Measurements from ENCODE around the gene PTK7. TPM values are rescaled to one million over a fixed set of nuclear protein-coding genes. Genes with fewer than 3 reads are reported as not detected.

PTK7 gene
- total RNA-seq, 1 experiment from 2014 or later, result 165 TPM

DNA sequence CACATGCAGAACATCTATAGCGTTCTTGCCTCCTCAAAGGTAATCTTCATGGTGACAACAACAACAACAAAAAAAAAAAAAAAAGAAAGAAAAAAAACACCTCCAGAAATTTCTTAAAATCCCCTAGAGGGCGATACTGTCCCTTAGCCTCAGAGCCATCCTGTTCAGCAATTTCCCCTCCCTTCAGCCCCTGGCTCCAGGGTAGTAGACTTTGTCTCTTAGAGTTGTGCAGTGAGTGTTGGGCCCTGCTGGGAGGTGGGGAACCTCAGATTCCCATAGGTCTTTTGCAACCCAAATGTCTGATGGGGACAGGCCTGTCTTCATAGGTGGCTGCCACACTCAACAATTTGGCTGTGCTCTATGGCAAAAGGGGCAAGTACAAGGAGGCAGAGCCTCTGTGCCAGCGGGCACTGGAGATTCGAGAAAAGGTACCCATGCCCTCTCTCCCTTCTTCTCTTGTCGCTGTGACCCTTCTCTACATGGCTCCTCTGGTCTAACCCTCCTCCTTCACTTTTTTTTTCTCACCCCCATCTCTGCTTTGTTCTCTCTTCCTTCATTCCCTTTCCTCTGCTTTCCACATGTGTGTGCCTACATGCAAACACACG is 6.0 kb upstream of the PTK7 start (continued):
- TF ChIP-seq SP1 (CRISPR knock-in tag; conservative IDR thresholded peaks at IDR 0.05) (no peak), JAZF1 (CRISPR knock-in tag; IDR thresholded peaks at IDR 0.05) (no peak), MXD4 (CRISPR knock-in tag; IDR thresholded peaks at IDR 0.05; ENCODE audit: borderline replicate concordance) (no peak), RORB (CRISPR knock-in tag; IDR thresholded peaks at IDR 0.05) (no peak), ZNF121 (CRISPR knock-in tag; IDR thresholded peaks at IDR 0.05) (no peak), TEAD4 (CRISPR knock-in tag; IDR thresholded peaks at IDR 0.05) (no peak), ZNF423 (CRISPR knock-in tag; IDR thresholded peaks at IDR 0.05) (no peak), NFATC4 (CRISPR knock-in tag; IDR thresholded peaks at IDR 0.05) (no peak), ZNF219 (CRISPR knock-in tag; IDR thresholded peaks at IDR 0.05; ENCODE audit: borderline replicate concordance) (no peak)

DNA sequence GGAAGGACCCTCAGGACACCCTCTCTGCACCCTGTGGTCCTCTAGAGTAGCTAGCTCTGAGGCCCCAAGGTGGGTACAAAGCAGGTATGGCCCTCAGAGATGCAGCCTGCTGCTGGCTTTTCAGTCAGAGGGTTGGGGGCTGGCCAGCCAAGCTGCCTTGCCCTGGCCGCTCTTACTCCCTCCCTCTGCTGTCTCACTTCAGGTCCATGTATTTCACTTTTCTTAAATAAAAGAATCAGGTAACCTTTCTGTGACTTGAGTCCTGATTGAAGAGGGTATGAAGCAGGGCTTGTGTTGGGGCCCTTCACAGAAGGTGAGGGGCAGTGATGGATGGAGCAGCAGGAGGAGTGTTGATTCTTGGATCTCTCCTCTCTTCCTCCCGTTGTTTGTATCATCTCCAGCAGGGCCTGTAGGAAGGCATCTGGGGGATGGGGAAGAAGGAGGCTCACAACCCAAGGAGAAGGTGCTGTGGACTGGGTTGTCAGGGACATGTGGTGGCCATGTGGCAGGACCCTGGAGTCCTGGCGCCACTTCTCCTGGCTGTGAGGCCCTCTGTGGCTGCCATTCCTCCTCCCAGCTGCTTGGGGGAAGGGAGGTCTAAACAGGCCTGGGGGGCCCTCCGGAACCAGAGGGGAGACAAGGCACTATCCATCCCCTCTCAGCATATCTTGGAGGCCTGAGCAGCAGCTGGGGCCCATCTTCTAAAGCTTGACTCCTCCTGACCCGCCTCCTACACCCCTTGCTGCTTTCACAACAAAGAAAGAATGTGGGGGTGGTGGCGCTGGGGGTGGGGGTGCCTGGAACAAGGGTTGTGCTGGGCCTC is 1.1 kb upstream of the PTK7 start:
- ATAC-seq (no peak), DNase-seq (ENCODE audit: low spot score) (no peak)
- peak overlapping the region; percentile 74 for H3K4me3 Mint-ChIP-seq
- H3K27me3 Mint-ChIP-seq (ENCODE audit: low read depth), result no peaks in the 10 kb centered on the region; the same call in 1 of the 2 replicates
- H3K27ac Mint-ChIP-seq, result no peak overlapping the region
- POLR2A ChIA-PET, result interaction anchor here (0.6 to 2.0 kb wide), 3 partner anchors 34 to 162 kb away, joined by 4 to 8 read pairs (median 5); no protein-coding TSS in a partner anchor
- no peaks in the 10 kb centered on the region; the same call in 1 of the 2 replicates for H3K36me3 Mint-ChIP-seq
- no peaks in the 10 kb centered on the region for H3K9me3 Mint-ChIP-seq
- CTCF ChIA-PET, result interaction anchor here (0.8 to 3.2 kb wide), 5 partner anchors 50 to 172 kb away, joined by 3 to 50 read pairs (median 3); partner anchors contain the start of gene GNMT
- peaks cover 39% of the 10 kb centered on the region for H3K4me1 Mint-ChIP-seq
- TF ChIP-seq, protein P1, sequence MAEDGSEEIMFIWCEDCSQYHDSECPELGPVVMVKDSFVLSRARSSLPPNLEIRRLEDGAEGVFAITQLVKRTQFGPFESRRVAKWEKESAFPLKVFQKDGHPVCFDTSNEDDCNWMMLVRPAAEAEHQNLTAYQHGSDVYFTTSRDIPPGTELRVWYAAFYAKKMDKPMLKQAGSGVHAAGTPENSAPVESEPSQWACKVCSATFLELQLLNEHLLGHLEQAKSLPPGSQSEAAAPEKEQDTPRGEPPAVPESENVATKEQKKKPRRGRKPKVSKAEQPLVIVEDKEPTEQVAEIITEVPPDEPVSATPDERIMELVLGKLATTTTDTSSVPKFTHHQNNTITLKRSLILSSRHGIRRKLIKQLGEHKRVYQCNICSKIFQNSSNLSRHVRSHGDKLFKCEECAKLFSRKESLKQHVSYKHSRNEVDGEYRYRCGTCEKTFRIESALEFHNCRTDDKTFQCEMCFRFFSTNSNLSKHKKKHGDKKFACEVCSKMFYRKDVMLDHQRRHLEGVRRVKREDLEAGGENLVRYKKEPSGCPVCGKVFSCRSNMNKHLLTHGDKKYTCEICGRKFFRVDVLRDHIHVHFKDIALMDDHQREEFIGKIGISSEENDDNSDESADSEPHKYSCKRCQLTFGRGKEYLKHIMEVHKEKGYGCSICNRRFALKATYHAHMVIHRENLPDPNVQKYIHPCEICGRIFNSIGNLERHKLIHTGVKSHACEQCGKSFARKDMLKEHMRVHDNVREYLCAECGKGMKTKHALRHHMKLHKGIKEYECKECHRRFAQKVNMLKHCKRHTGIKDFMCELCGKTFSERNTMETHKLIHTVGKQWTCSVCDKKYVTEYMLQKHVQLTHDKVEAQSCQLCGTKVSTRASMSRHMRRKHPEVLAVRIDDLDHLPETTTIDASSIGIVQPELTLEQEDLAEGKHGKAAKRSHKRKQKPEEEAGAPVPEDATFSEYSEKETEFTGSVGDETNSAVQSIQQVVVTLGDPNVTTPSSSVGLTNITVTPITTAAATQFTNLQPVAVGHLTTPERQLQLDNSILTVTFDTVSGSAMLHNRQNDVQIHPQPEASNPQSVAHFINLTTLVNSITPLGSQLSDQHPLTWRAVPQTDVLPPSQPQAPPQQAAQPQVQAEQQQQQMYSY (CRISPR knock-in tag; IDR thresholded peaks at IDR 0.05), result peak; percentile 62
- TF ChIP-seq, protein P2, sequence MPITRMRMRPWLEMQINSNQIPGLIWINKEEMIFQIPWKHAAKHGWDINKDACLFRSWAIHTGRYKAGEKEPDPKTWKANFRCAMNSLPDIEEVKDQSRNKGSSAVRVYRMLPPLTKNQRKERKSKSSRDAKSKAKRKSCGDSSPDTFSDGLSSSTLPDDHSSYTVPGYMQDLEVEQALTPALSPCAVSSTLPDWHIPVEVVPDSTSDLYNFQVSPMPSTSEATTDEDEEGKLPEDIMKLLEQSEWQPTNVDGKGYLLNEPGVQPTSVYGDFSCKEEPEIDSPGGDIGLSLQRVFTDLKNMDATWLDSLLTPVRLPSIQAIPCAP (CRISPR knock-in tag; IDR thresholded peaks at IDR 0.05), result no peak

DNA sequence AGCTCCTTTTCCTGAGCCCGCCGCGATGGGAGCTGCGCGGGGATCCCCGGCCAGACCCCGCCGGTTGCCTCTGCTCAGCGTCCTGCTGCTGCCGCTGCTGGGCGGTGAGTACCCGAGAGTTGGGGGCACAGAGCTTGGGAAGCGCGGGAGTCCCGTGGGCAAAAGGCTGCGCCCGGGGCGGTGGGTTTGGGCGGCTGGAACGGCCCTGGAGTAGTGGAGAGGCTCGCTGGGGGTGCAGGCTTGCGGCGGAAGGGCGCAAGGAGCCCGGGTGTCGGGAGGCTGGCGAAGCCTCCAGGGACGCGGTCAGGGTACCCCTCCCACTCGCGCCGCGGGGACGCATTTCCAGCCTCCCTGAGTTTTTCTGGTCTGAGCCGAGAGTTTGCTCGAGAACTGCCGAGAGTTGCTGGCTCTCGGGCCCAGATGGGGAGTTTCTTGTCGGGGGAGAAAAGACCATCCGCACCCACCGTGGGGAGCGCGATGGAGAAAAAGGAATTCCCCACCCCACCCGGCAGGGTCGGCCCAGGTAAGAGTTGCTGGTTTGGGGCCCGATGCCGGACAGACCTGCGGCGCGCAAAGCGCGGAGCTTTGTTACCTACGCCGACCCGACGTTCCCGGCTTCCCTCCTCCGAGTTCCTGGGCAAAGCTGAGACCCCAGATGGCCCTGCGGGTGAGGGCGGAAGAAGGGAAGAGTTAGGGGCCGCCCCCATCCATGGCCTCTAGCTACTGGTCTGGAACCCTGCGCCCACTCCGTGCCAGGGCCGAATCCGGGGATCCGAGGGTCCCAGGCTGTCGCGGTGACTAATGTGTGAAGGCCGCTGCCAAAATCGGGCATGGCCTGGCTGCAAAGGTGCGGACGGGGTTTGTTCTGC is 584 bp downstream of the PTK7 start:
- peak overlapping the region; percentile 84 for H3K4me3 Mint-ChIP-seq
- no peaks in the 10 kb centered on the region for H3K9me3 Mint-ChIP-seq
- no peaks in the 10 kb centered on the region; the same call in 1 of the 2 replicates for H3K27me3 Mint-ChIP-seq (ENCODE audit: low read depth)
- H3K36me3 Mint-ChIP-seq, result no peaks in the 10 kb centered on the region
- DNase-seq (ENCODE audit: low spot score) (peak; percentile 76), ATAC-seq (peak; percentile 36)
- ChIA-PET POLR2A (interaction anchor here (0.6 to 2.6 kb wide), 18 partner anchors 12 to 210 kb away, joined by 3 to 10 read pairs (median 4); partner anchors contain the start of genes CNPY3, CUL9, KLC4 and KLHDC3), CTCF (interaction anchor here (0.5 to 3.2 kb wide), 25 partner anchors 12 to 232 kb away, joined by 3 to 50 read pairs (median 4); partner anchors contain the start of genes CNPY3, CRIP3, CUL7 and DNPH1)
- peaks cover 35% of the 10 kb centered on the region for H3K4me1 Mint-ChIP-seq
- H3K27ac Mint-ChIP-seq, result no peak overlapping the region
- TF ChIP-seq FOXK1 (CRISPR knock-in tag; IDR thresholded peaks at IDR 0.05) (0 out of 2 replicates have a peak, but pooled peaks have one; percentile 32), JAZF1 (CRISPR knock-in tag; IDR thresholded peaks at IDR 0.05) (no peak), OVOL2 (CRISPR knock-in tag; IDR thresholded peaks at IDR 0.05; ENCODE audit: borderline replicate concordance) (no peak), TEAD4 (CRISPR knock-in tag; IDR thresholded peaks at IDR 0.05) (0 out of 2 replicates have a peak, but pooled peaks have one; percentile 26), ZNF396 (CRISPR knock-in tag; IDR thresholded peaks at IDR 0.05; ENCODE audit: borderline replicate concordance) (no peak), GABPB1 (CRISPR knock-in tag; IDR thresholded peaks at IDR 0.05) (peak; percentile 22; the same call in 1 of the 2 replicates)
- TF ChIP-seq, protein P3, sequence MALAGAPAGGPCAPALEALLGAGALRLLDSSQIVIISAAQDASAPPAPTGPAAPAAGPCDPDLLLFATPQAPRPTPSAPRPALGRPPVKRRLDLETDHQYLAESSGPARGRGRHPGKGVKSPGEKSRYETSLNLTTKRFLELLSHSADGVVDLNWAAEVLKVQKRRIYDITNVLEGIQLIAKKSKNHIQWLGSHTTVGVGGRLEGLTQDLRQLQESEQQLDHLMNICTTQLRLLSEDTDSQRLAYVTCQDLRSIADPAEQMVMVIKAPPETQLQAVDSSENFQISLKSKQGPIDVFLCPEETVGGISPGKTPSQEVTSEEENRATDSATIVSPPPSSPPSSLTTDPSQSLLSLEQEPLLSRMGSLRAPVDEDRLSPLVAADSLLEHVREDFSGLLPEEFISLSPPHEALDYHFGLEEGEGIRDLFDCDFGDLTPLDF (CRISPR knock-in tag; IDR thresholded peaks at IDR 0.05), result no peak
- TF ChIP-seq, protein P1 (CRISPR knock-in tag; IDR thresholded peaks at IDR 0.05), result peak; percentile 99
- TF ChIP-seq, protein P4, sequence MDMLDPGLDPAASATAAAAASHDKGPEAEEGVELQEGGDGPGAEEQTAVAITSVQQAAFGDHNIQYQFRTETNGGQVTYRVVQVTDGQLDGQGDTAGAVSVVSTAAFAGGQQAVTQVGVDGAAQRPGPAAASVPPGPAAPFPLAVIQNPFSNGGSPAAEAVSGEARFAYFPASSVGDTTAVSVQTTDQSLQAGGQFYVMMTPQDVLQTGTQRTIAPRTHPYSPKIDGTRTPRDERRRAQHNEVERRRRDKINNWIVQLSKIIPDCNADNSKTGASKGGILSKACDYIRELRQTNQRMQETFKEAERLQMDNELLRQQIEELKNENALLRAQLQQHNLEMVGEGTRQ (CRISPR knock-in tag; IDR thresholded peaks at IDR 0.05), result 0 out of 2 replicates have a peak, but pooled peaks have one; percentile 17

Measured in WTC11 (cell line).